H1 (cell line): ENCODE measurements around the gene SLC28A1. TPM values are rescaled to one million over a fixed set of nuclear protein-coding genes. Genes with fewer than 3 reads are reported as not detected.

Experiments
- polyA plus RNA-seq, 7 experiments: library from polyadenylated mRNA; depleted of rRNA in 3 of 7; stranded (reverse) in 5 of 7; unstranded in 2 of 7; fragments of >200 nt in 5 of 7; fragments of 200-250 nt in 2 of 7; gene quantifications; 1 replicate in 5 of 7; 2 replicates in 1 of 7; 4 replicates in 1 of 7; pipeline versions ENCODE4 v1.2.1 to v1.2.3, GENCODE V29; 2011 to 2013; ENCODE audit warnings: missing spikeins in 2 of 7, mixed read lengths in 2 of 7
- total RNA-seq: library from RNA; stranded (reverse); fragmentation: NEBNext Ultra II Directional; extraction: Animal tissue kit (Norgen Biotek cat#: 25700); gene quantifications from 2 replicates; pipeline ENCODE4 v1.2.1, GENCODE V29; 2021
- TF ChIP-seq, protein P1 (sequence below), 3 experiments: IDR thresholded peaks; 1 replicate in 2 of 3; 2 replicates in 1 of 3; pipeline versions ENCODE4 v1.5.1 to v1.6.1; 2011; ENCODE audit warnings: low read length in 3 of 3, mild to moderate bottlenecking in 3 of 3, inconsistent platforms in 2 of 3, low read depth in 1 of 3, moderate library complexity in 1 of 3; ENCODE audit not compliant: insufficient read depth in 1 of 3; ENCODE audit errors: control extremely low read depth in 1 of 3

SLC28A1 gene
- total and polyA plus RNA-seq, 2 of the 8 experiments (the other 6 are each of a cell fraction or from before 2014, with no cell fraction given) = 0.09 TPM; not detected in 1

DNA sequence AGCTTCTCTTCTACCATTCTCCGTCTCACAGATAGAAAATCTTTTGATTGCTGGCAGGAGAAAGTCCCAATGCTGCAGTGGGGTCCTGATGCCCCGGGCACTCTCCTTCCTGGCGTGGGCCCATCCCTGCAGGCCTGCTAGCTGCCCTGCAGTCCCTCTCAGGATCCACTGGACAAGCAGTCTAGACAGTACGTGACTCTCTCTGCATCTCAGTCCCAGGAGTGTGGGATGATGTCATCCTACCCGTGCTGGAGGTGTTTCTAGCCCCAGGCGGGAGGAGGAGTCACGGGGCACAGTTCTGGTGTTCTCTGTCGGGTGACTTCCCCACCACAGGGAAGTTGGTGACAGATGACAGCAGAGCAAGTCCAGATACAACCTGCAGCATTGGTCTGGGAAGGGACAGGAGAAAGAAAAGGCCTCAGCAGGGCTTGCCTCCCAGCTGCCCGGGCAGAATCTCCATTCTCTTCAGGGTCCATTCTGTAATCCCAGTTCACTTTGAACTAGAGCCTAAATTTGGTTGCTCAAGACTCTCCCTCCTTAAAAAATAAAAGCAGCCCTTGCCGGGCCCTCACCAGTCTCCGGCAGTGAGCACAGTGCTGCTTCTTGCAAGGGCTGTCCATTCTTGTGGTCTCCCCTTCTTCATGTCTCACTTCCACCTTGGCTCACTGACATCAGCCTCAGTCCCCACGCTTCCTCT, 30.6 kb downstream of the SLC28A1 start (continued):
- TF ChIP-seq, protein P1, sequence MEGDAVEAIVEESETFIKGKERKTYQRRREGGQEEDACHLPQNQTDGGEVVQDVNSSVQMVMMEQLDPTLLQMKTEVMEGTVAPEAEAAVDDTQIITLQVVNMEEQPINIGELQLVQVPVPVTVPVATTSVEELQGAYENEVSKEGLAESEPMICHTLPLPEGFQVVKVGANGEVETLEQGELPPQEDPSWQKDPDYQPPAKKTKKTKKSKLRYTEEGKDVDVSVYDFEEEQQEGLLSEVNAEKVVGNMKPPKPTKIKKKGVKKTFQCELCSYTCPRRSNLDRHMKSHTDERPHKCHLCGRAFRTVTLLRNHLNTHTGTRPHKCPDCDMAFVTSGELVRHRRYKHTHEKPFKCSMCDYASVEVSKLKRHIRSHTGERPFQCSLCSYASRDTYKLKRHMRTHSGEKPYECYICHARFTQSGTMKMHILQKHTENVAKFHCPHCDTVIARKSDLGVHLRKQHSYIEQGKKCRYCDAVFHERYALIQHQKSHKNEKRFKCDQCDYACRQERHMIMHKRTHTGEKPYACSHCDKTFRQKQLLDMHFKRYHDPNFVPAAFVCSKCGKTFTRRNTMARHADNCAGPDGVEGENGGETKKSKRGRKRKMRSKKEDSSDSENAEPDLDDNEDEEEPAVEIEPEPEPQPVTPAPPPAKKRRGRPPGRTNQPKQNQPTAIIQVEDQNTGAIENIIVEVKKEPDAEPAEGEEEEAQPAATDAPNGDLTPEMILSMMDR (IDR thresholded peaks at IDR 0.05; ENCODE audit: control extremely low read depth in 1 of 3, insufficient read depth in 1 of 3, low read depth in 1 of 3, low read length in 3 of 3) = no peak
- TF ChIP-seq, all 59 proteins: peak for 0
